NB4 (cell line): ENCODE data around the gene GRID2.

Source experiments
- MAX ChIP-seq: IDR thresholded peaks from 2 replicates; pipeline ENCODE4 v1.6.1; 2011; ENCODE audit warnings: low read depth, low read length
- POLR2A ChIP-seq: IDR thresholded peaks from 2 replicates; pipeline ENCODE4 v1.6.1; 2011; ENCODE audit warnings: mild to moderate bottlenecking; ENCODE audit not compliant: insufficient read length; ENCODE audit errors: extremely low read depth
- TF ChIP-seq, protein P1 (sequence below): IDR thresholded peaks from one replicate; pipeline ENCODE4 v1.5.1; 2012; ENCODE audit warnings: low read depth, low read length

DNA sequence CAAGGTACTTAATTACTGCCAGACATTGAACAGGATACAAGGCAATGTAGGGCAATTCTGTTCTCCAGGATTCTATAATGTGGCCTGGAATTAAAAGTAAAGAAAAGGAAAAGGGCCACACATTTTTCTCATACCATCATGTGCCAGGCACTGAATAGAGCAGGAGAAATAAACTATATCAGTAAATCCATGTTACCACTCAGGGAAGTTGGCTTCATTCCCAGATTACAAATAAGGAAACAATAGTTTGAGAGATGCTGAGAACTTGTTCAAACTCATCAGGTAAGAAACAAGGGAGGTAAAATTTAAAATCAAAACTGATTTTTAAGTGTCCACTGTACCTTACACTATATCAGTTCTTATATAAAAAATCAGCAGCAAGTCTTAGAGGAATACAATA is 879.8 kb downstream of the GRID2 start:
- TF ChIP-seq, protein P1, sequence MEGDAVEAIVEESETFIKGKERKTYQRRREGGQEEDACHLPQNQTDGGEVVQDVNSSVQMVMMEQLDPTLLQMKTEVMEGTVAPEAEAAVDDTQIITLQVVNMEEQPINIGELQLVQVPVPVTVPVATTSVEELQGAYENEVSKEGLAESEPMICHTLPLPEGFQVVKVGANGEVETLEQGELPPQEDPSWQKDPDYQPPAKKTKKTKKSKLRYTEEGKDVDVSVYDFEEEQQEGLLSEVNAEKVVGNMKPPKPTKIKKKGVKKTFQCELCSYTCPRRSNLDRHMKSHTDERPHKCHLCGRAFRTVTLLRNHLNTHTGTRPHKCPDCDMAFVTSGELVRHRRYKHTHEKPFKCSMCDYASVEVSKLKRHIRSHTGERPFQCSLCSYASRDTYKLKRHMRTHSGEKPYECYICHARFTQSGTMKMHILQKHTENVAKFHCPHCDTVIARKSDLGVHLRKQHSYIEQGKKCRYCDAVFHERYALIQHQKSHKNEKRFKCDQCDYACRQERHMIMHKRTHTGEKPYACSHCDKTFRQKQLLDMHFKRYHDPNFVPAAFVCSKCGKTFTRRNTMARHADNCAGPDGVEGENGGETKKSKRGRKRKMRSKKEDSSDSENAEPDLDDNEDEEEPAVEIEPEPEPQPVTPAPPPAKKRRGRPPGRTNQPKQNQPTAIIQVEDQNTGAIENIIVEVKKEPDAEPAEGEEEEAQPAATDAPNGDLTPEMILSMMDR, result no peak
- TF ChIP-seq POLR2A (no peak), MAX (no peak)
